Mesendoderm (in vitro differentiated cells): Measurements from ENCODE around the gene COQ7.

Source experiments
- DNase-seq: peaks from one replicate; pipeline ENCODE4 v3.0.0; 2013
- H2AK5ac ChIP-seq: 2 replicates; pipeline ENCODE4 v1.6.1; 2013; ENCODE audit warnings: low read length, inconsistent platforms
- H2BK120ac ChIP-seq: 2 replicates; pipeline ENCODE4 v1.6.1; 2013; ENCODE audit warnings: low read depth, mild to moderate bottlenecking, low read length, moderate library complexity, mixed read lengths
- H2BK15ac ChIP-seq: replicated peaks from 2 replicates; pipeline ENCODE4 v1.6.1; 2013; ENCODE audit warnings: low read depth, mild to moderate bottlenecking, moderate library complexity
- H2BK5ac ChIP-seq: 2 replicates; pipeline ENCODE4 v1.6.1; 2013; ENCODE audit warnings: low read length, inconsistent platforms
- H3K18ac ChIP-seq: 2 replicates; pipeline ENCODE4 v1.6.1; 2013; ENCODE audit warnings: mild to moderate bottlenecking, low read length, mixed read lengths
- H3K23ac ChIP-seq: one replicate; pipeline ENCODE4 v1.6.1; 2013; ENCODE audit warnings: low read length
- H3K27ac ChIP-seq: 2 replicates; pipeline ENCODE4 v1.5.1; 2013; ENCODE audit warnings: low read depth, mild to moderate bottlenecking, inconsistent platforms, low read length, moderate library complexity
- H3K27me3 ChIP-seq: 2 replicates; pipeline ENCODE4 v1.6.1; 2013; ENCODE audit warnings: low read length, control low read depth, mild to moderate bottlenecking, inconsistent platforms; ENCODE audit not compliant: insufficient read depth, poor library complexity
- H3K36me3 ChIP-seq: 2 replicates; pipeline ENCODE4 v1.6.1; 2013; ENCODE audit warnings: low read length, inconsistent platforms; ENCODE audit not compliant: control insufficient read depth, insufficient read depth
- H3K4ac ChIP-seq: one replicate; pipeline ENCODE4 v1.6.1; 2013; ENCODE audit warnings: low read depth, mild to moderate bottlenecking, low read length, moderate library complexity
- H3K4me1 ChIP-seq: 2 replicates; pipeline ENCODE4 v1.6.1; 2013; ENCODE audit warnings: low read depth, low read length, inconsistent platforms; ENCODE audit not compliant: control insufficient read depth
- H3K4me2 ChIP-seq: 2 replicates; pipeline ENCODE4 v1.6.1; 2013; ENCODE audit warnings: low read length
- H3K4me3 ChIP-seq: 2 replicates; pipeline ENCODE4 v1.5.1; 2013; ENCODE audit warnings: mild to moderate bottlenecking, low read length
- H3K56ac ChIP-seq: one replicate; pipeline ENCODE4 v1.6.1; 2013; ENCODE audit warnings: low read length
- H3K79me1 ChIP-seq: 2 replicates; pipeline ENCODE4 v1.6.1; 2013; ENCODE audit warnings: low read length, inconsistent platforms
- H3K79me2 ChIP-seq: 2 replicates; pipeline ENCODE4 v1.6.1; 2013; ENCODE audit warnings: mild to moderate bottlenecking, low read length; ENCODE audit not compliant: control insufficient read depth, insufficient read depth
- H3K9ac ChIP-seq: 2 replicates; pipeline ENCODE4 v1.6.1; 2013; ENCODE audit warnings: low read length, inconsistent platforms
- H4K5ac ChIP-seq: one replicate; pipeline ENCODE4 v1.6.1; 2013; ENCODE audit warnings: low read length
- H4K8ac ChIP-seq: one replicate; pipeline ENCODE4 v1.6.1; 2013; ENCODE audit warnings: low read depth, mild to moderate bottlenecking, control low read depth, low read length, moderate library complexity
- WGBS: extraction: QIAGEN DNeasy Blood & Tissue Kit; methylation state at CpG from one replicate; pipeline ENCODE4 v1.1.7; 2013; ENCODE audit warnings: low lambda C conversion rate, missing lambda C conversion rate; ENCODE audit not compliant: insufficient coverage; ENCODE audit errors: extremely low coverage; 5-methylcytosine and 5-hydroxymethylcytosine counted together

The COQ7 gene

GRCh38 chr16:19031738-19032137 lies 35.7 kb upstream of the COQ7 start:
- no peaks in the 10 kb centered on the region for H3K79me2 ChIP-seq
- H3K18ac ChIP-seq: no peak overlapping the region
- no peak overlapping the region for H3K4ac ChIP-seq
- H2BK120ac ChIP-seq: no peak overlapping the region
- no peak overlapping the region for H4K8ac ChIP-seq
- H3K27me3 ChIP-seq: no peaks in the 10 kb centered on the region
- no peak overlapping the region for H2BK15ac ChIP-seq
- H2BK5ac ChIP-seq: no peak overlapping the region
- no peak overlapping the region for H3K27ac ChIP-seq
- H3K4me2 ChIP-seq: no peak overlapping the region
- H3K4me3 ChIP-seq: no peak overlapping the region
- H2AK5ac ChIP-seq: no peak overlapping the region
- H3K36me3 ChIP-seq: no peaks in the 10 kb centered on the region
- WGBS: no CpG with 5 or more reads among the region's 4 CpGs
- H4K5ac ChIP-seq: no peak overlapping the region
- H3K4me1 ChIP-seq: no peaks in the 10 kb centered on the region
- H3K79me1 ChIP-seq: no peaks in the 10 kb centered on the region
- H3K9ac ChIP-seq: no peak overlapping the region
- H3K23ac ChIP-seq: no peak overlapping the region
- H3K56ac ChIP-seq: no peak overlapping the region
- DNase-seq: peak; percentile 7

- no peak for DNase-seq
- Histone ChIP-seq H4K5ac (no peak overlapping the region), H3K79me2 (no peaks in the 10 kb centered on the region), H3K27ac (no peak overlapping the region), H3K27me3 (no peaks in the 10 kb centered on the region), H3K9ac (no peak overlapping the region), H3K23ac (no peak overlapping the region), H4K8ac (no peak overlapping the region), H3K36me3 (no peaks in the 10 kb centered on the region), H3K79me1 (no peaks in the 10 kb centered on the region), H3K18ac (no peak overlapping the region), H2BK15ac (no peak overlapping the region), H3K56ac (no peak overlapping the region), H3K4ac (no peak overlapping the region), H3K4me1 (no peaks in the 10 kb centered on the region), H2BK120ac (no peak overlapping the region), H3K4me3 (no peak overlapping the region), H2BK5ac (no peak overlapping the region), H2AK5ac (no peak overlapping the region), H3K4me2 (no peak overlapping the region)
- no CpG with 5 or more reads among the region's 1 CpG for WGBS
Measured at GRCh38 chr16:19033761-19034160, 33.7 kb upstream of the COQ7 start.

DNA sequence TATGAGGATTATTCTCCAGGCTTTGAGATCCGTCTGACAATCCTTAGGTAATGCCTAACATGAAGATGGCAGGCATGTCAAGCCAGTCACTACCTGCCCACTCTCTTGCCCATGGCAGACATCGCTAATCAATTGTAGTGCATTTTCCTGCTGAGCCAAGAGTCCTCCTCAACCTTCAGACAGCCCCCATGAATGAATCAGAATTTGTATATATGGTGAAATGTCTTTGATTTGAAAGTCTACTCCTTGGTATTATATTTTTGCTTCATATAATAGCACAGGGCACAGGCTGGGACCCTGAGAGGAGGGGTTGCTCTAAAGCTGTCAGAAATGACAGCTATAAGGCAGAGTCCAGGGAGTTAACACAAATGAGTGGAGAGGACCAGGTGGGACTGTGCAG lies 27.0 kb upstream of the COQ7 start:
- Histone ChIP-seq H2AK5ac (no peak overlapping the region), H3K79me1 (no peaks in the 10 kb centered on the region), H3K4me1 (no peaks in the 10 kb centered on the region), H4K8ac (no peak overlapping the region), H2BK120ac (no peak overlapping the region), H4K5ac (no peak overlapping the region), H3K27ac (no peak overlapping the region), H3K27me3 (no peaks in the 10 kb centered on the region), H3K4me2 (no peak overlapping the region), H3K4ac (no peak overlapping the region), H3K23ac (no peak overlapping the region), H2BK15ac (no peak overlapping the region), H3K9ac (no peak overlapping the region), H3K4me3 (no peak overlapping the region), H3K56ac (no peak overlapping the region), H3K79me2 (no peaks in the 10 kb centered on the region), H2BK5ac (no peak overlapping the region), H3K36me3 (no peaks in the 10 kb centered on the region), H3K18ac (no peak overlapping the region)
- WGBS: no CpG with 5 or more reads among the region's 2 CpGs
- no peak for DNase-seq

DNA sequence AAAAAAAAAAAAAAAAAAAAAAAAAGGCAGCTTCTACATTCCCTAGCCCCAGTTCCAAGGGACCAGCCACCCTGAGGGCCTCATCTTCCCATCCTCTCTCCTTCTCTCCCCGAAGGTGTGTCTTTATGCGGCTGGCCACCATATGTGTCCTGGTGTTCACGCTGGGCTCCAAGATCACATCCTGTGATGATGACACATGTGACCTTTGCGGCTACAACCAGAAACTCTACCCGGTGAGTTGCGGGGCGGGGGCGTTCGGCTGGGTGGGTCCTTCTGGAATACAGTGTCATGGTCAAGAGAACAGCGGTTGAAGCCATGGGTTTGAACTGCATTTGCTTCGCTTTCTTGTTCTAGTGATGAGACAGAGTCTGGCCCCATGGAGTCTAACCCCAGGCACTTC lies 22.6 kb upstream of the COQ7 start:
- H3K4me1 ChIP-seq: no peaks in the 10 kb centered on the region
- H3K79me1 ChIP-seq: no peaks in the 10 kb centered on the region
- H3K18ac ChIP-seq: no peak overlapping the region
- no peak for DNase-seq
- H3K9ac ChIP-seq: no peak overlapping the region
- no peak overlapping the region for H2BK5ac ChIP-seq
- no peak overlapping the region for H4K8ac ChIP-seq
- no peak overlapping the region for H3K4ac ChIP-seq
- H2BK15ac ChIP-seq: no peak overlapping the region
- no peaks in the 10 kb centered on the region for H3K79me2 ChIP-seq
- H2AK5ac ChIP-seq: no peak overlapping the region
- WGBS: no CpG with 5 or more reads among the region's 11 CpGs
- no peaks in the 10 kb centered on the region for H3K36me3 ChIP-seq
- no peak overlapping the region for H3K23ac ChIP-seq
- no peak overlapping the region for H3K27ac ChIP-seq
- no peak overlapping the region for H4K5ac ChIP-seq
- no peak overlapping the region for H3K4me2 ChIP-seq
- no peak overlapping the region for H3K56ac ChIP-seq
- H3K4me3 ChIP-seq: no peak overlapping the region
- no peaks in the 10 kb centered on the region for H3K27me3 ChIP-seq
- no peak overlapping the region for H2BK120ac ChIP-seq

- no peaks in the 10 kb centered on the region for H3K79me1 ChIP-seq
- H3K4ac ChIP-seq: no peak overlapping the region
- H4K8ac ChIP-seq: no peak overlapping the region
- no peak overlapping the region for H3K23ac ChIP-seq
- H3K56ac ChIP-seq: no peak overlapping the region
- H3K27me3 ChIP-seq: no peaks in the 10 kb centered on the region
- H2AK5ac ChIP-seq: no peak overlapping the region
- H2BK15ac ChIP-seq: no peak overlapping the region
- H4K5ac ChIP-seq: no peak overlapping the region
- H3K79me2 ChIP-seq: no peaks in the 10 kb centered on the region
- H3K4me2 ChIP-seq: no peak overlapping the region
- no peaks in the 10 kb centered on the region for H3K36me3 ChIP-seq
- WGBS: no CpG with 5 or more reads among the region's 2 CpGs
- no peak overlapping the region for H3K9ac ChIP-seq
- no peak for DNase-seq
- H3K4me1 ChIP-seq: no peaks in the 10 kb centered on the region
- no peak overlapping the region for H2BK5ac ChIP-seq
- H3K4me3 ChIP-seq: no peak overlapping the region
- no peak overlapping the region for H2BK120ac ChIP-seq
- no peak overlapping the region for H3K27ac ChIP-seq
- no peak overlapping the region for H3K18ac ChIP-seq
Measured at GRCh38 chr16:19046062-19046461, 21.4 kb upstream of the COQ7 start.

GRCh38 chr16:19062706-19063105 lies 4.7 kb upstream of the COQ7 start:
- Histone ChIP-seq H3K4me2 (no peak overlapping the region), H3K27me3 (no peaks in the 10 kb centered on the region), H3K9ac (no peak overlapping the region), H2BK120ac (no peak overlapping the region), H3K36me3 (no peaks in the 10 kb centered on the region), H2AK5ac (no peak overlapping the region), H3K23ac (no peak overlapping the region), H3K27ac (no peak overlapping the region), H3K79me1 (no peaks in the 10 kb centered on the region), H3K56ac (no peak overlapping the region), H2BK15ac (no peak overlapping the region), H3K4me1 (no peaks in the 10 kb centered on the region), H3K18ac (no peak overlapping the region), H2BK5ac (no peak overlapping the region), H4K5ac (no peak overlapping the region), H3K79me2 (no peaks in the 10 kb centered on the region), H3K4me3 (no peak overlapping the region), H4K8ac (no peak overlapping the region), H3K4ac (no peak overlapping the region)
- DNase-seq: no peak
- no CpG with 5 or more reads among the region's 4 CpGs for WGBS
